Caco-2 (cell line): ENCODE results near the gene YAP1. TPM values are rescaled to one million over a fixed set of nuclear protein-coding genes. Genes with fewer than 3 reads are reported as not detected.

Source experiments
- Bru-seq: library from RNA; stranded (reverse); fragments of 400-500 nt; gene quantifications from one replicate; lab custom pipeline; 2021; lab: Mats Ljungman, UMichigan
- BruChase-seq, 2 experiments: library from RNA; stranded (reverse); fragments of 400-500 nt; gene quantifications; one replicate each; lab custom pipeline; 2021; lab: Mats Ljungman, UMichigan
- BruUV-seq: library from RNA; stranded (reverse); fragments of 400-500 nt; replicated peaks from 2 replicates; lab custom pipeline; 2021; lab: Mats Ljungman, UMichigan
- CTCF ChIA-PET: fragments of 300-600 bp; sonication (Branson Sonifier 250); formaldehyde crosslinking; loops from one replicate; lab custom pipeline; 2022; ENCODE audit warnings: antibody characterized with exemption; lab: Charles Lee
- POLR2A ChIA-PET: fragments of 300-600 bp; sonication (Branson Sonifier 250); formaldehyde crosslinking; loops from one replicate; lab custom pipeline; 2022; ENCODE audit warnings: antibody characterized with exemption; lab: Charles Lee
- DNase-seq, 2 experiments: peaks; one replicate each; pipeline versions ENCODE4 v3.0.0 to v3.0.0-alpha.2; 2020 to 2022
- H3K27me3 ChIP-seq: replicated peaks from 2 replicates; pipeline ENCODE4 v1.6.0; 2011; ENCODE audit warnings: low read length; ENCODE audit not compliant: control insufficient read depth, insufficient read depth
- H3K36me3 ChIP-seq: 2 replicates; pipeline ENCODE4 v1.5.1; 2011; ENCODE audit warnings: low read length; ENCODE audit not compliant: control insufficient read depth, insufficient read depth
- H3K4me1 ChIP-seq: fragments of 250-450 bp; sonication (Bioruptor Pico); 2 replicates; pipeline ENCODE4 v1.5.1; 2020; ENCODE audit warnings: mild to moderate bottlenecking
- H3K4me3 ChIP-seq: 2 replicates; pipeline ENCODE4 v1.5.1; 2011; ENCODE audit warnings: low read depth, mild to moderate bottlenecking, control low read depth, low read length
- H3K9me3 ChIP-seq: fragments of 250-450 bp; sonication (Bioruptor Pico); 2 replicates; pipeline ENCODE4 v1.5.1; 2020; ENCODE audit warnings: mild to moderate bottlenecking, moderate library complexity
- H3K27ac Mint-ChIP-seq: one replicate; pipeline ENCODE4 v1.8.0; 2022; ENCODE audit warnings: mixed read lengths; ENCODE audit not compliant: unreplicated experiment
- H3K27me3 Mint-ChIP-seq: one replicate; pipeline ENCODE4 v1.8.0; 2022; ENCODE audit warnings: mixed read lengths; ENCODE audit not compliant: insufficient read depth, unreplicated experiment
- H3K36me3 Mint-ChIP-seq: one replicate; pipeline ENCODE4 v1.8.0; 2022; ENCODE audit warnings: mild to moderate bottlenecking, mixed read lengths; ENCODE audit not compliant: insufficient read depth, unreplicated experiment
- H3K4me1 Mint-ChIP-seq: one replicate; pipeline ENCODE4 v1.8.0; 2022; ENCODE audit warnings: low read depth, mixed read lengths; ENCODE audit not compliant: unreplicated experiment
- H3K4me3 Mint-ChIP-seq: one replicate; pipeline ENCODE4 v1.8.0; 2022; ENCODE audit warnings: mild to moderate bottlenecking, moderate library complexity, mixed read lengths; ENCODE audit not compliant: unreplicated experiment
- H3K9me3 Mint-ChIP-seq: one replicate; pipeline ENCODE4 v1.8.0; 2022; ENCODE audit warnings: mixed read lengths; ENCODE audit not compliant: unreplicated experiment
- CTCF ChIP-seq, 2 experiments: fragments of 200-600 bp in 1 of 2; IDR thresholded peaks; 1 replicate in 1 of 2; 2 replicates in 1 of 2; pipeline versions ENCODE4 v1.5.1 to v1.8.0; 2011 to 2022; ENCODE audit warnings: antibody characterized with exemption in 1 of 2, control low read depth in 1 of 2, inconsistent platforms in 1 of 2, low read depth in 1 of 2, low read length in 1 of 2, mild to moderate bottlenecking in 1 of 2, moderate library complexity in 1 of 2; ENCODE audit not compliant: insufficient read depth in 1 of 2, severe bottlenecking in 1 of 2, unreplicated experiment in 1 of 2
- intact Hi-C: fragments of 100-400 bp; cut with micrococcal nuclease; formaldehyde crosslinking; loops from one replicate; pipeline ENCODE4 v1.10.0; 2022; ENCODE audit not compliant: unreplicated experiment
- long read RNA-seq: library from polyadenylated mRNA; stranded (forward); transcript quantifications from one replicate; pipeline ENCODE4 v2.0.0, GENCODE V29; 2022
- total RNA-seq: library from RNA; stranded (reverse); gene quantifications from 2 replicates; pipeline ENCODE4 v1.2.3, GENCODE V29; 2022

The YAP1 gene
- total RNA-seq (207 and 227 TPM in 2 replicates), Bru-seq, nascent RNA (percentile 99 among the genes with signal in this experiment), BruChase-seq, experiment 1, labeled RNA remaining after a 2-hour chase (percentile 97 among the genes with signal in this experiment), BruChase-seq, experiment 2, labeled RNA remaining after a 6-hour chase (percentile 98 among the genes with signal in this experiment)
- long read RNA-seq, full-length matches to known transcripts = 29 of 72 reads
- long read RNA-seq, partial matches to known transcripts = 7 of 72 reads
- long read RNA-seq, other reads (novel, unspliced or antisense) = 36 of 72 reads

GRCh38 chr11:102109896-102110760 is at the start of gene YAP1:
Gene YAP1 (plus strand): TSS chr11:102110447. CDS start chr11:102110849, 402 bp downstream.
- POLR2A ChIA-PET = interaction anchor here (1.0 to 1.2 kb wide), 2 partner anchors 83 to 99 kb away, joined by 3 to 4 read pairs; no protein-coding TSS in a partner anchor
- Mint-ChIP-seq H3K36me3 (peaks cover 44% of the 10 kb centered on the region), H3K4me3 (peak within 1 kb of the TSS; percentile 91), H3K9me3 (no peaks in the 10 kb centered on the region), H3K27ac (peak within 1 kb of the TSS; percentile 98), H3K4me1 (peaks cover 16% of the 10 kb centered on the region), H3K27me3 (no peaks in the 10 kb centered on the region)
- no peaks in the 10 kb centered on the region for H3K27me3 ChIP-seq
- intact Hi-C loops = loop anchor here (1.0 to 5.0 kb wide), 7 partner anchors 47 to 1333 kb away; partner anchors contain the start of genes BIRC2 and CEP126
- peaks cover 20% of the 10 kb centered on the region for H3K4me1 ChIP-seq
- peak; percentile 97 to 99 for DNase-seq
- no peak for TF ChIP-seq CTCF (IDR thresholded peaks at IDR 0.05; ENCODE audit: insufficient read depth in 1 of 2, low read depth in 1 of 2, low read length in 1 of 2, severe bottlenecking in 1 of 2, unreplicated experiment in 1 of 2)
- H3K4me3 ChIP-seq = peak within 1 kb of the TSS; percentile 96
- no peaks in the 10 kb centered on the region for H3K9me3 ChIP-seq
- 0 out of 2 replicates have a peak, but pooled peaks cover 2% of the 10 kb centered on the region for H3K36me3 ChIP-seq
- BruUV-seq = no TSS peak
- CTCF ChIA-PET = interaction anchor here (0.9 kb wide), 1 partner anchor 46 kb away, joined by 5 read pairs; no protein-coding TSS in a partner anchor

GRCh38 chr11:102061276-102061675 is 49.0 kb upstream of the YAP1 start:
- intact Hi-C loops = loop anchor here (2.0 kb wide), 1 partner anchor 50 kb away; the partner anchor contains the start of gene YAP1
- POLR2A ChIA-PET = no interaction called here
- CTCF ChIA-PET = interaction anchor here (1.0 to 1.1 kb wide), 2 partner anchors 207 to 280 kb away, joined by 3 read pairs; no protein-coding TSS in a partner anchor
- TF ChIP-seq CTCF (IDR thresholded peaks at IDR 0.05; ENCODE audit: insufficient read depth in 1 of 2, low read depth in 1 of 2, low read length in 1 of 2, severe bottlenecking in 1 of 2, unreplicated experiment in 1 of 2) = peak; percentile 43
- Histone ChIP-seq H3K36me3 (no peaks in the 10 kb centered on the region), H3K4me3 (no peak overlapping the region), H3K4me1 (no peaks in the 10 kb centered on the region), H3K27me3 (no peaks in the 10 kb centered on the region), H3K9me3 (no peaks in the 10 kb centered on the region; the same call in 1 of the 2 replicates)
- Mint-ChIP-seq H3K36me3 (no peaks in the 10 kb centered on the region), H3K27me3 (no peaks in the 10 kb centered on the region), H3K27ac (no peak overlapping the region), H3K4me3 (no peak overlapping the region), H3K9me3 (no peaks in the 10 kb centered on the region), H3K4me1 (peaks cover 6% of the 10 kb centered on the region)
- BruUV-seq = no TSS peak
- DNase-seq = peak in 1 of 2 experiments; percentile 26

GRCh38 chr11:102062106-102062505 is 48.1 kb upstream of the YAP1 start:
- H3K36me3 Mint-ChIP-seq = no peaks in the 10 kb centered on the region
- no peak for DNase-seq
- Histone ChIP-seq H3K4me1 (no peaks in the 10 kb centered on the region), H3K9me3 (no peaks in the 10 kb centered on the region), H3K27me3 (no peaks in the 10 kb centered on the region), H3K4me3 (no peak overlapping the region), H3K36me3 (no peaks in the 10 kb centered on the region)
- ChIA-PET POLR2A (no interaction called here), CTCF (no interaction called here)
- no peaks in the 10 kb centered on the region for H3K9me3 Mint-ChIP-seq
- no peaks in the 10 kb centered on the region for H3K27me3 Mint-ChIP-seq
- H3K27ac Mint-ChIP-seq = no peak overlapping the region
- no peak overlapping the region for H3K4me3 Mint-ChIP-seq
- BruUV-seq = no TSS peak
- intact Hi-C loops = no loop called here
- H3K4me1 Mint-ChIP-seq = peaks cover 6% of the 10 kb centered on the region
- no peak for TF ChIP-seq CTCF (IDR thresholded peaks at IDR 0.05; ENCODE audit: insufficient read depth in 1 of 2, low read depth in 1 of 2, low read length in 1 of 2, severe bottlenecking in 1 of 2, unreplicated experiment in 1 of 2)
